Measurements from ENCODE around the gene FLNC. TPM values are rescaled to one million over a fixed set of nuclear protein-coding genes. Genes with fewer than 3 reads are reported as not detected.

FLNC gene
- total and polyA plus RNA-seq, 9 of the 15 experiments (the other 6 are each of a cell fraction or from before 2014, with no cell fraction given), result 0.90 to 155 (median 28.8) TPM

GRCh38 chr7:128879939-128880746 lies 49.9 kb downstream of the FLNC start (continued):
- no peak for TF ChIP-seq TAF15 (IDR thresholded peaks at IDR 0.05; ENCODE audit: low read depth, low read length)
- no peak for TF ChIP-seq ZMIZ1 (IDR thresholded peaks at IDR 0.05; ENCODE audit: low read depth in 2 of 2, low read length in 2 of 2)
- no peak for TF ChIP-seq AFF4 (CRISPR knock-in tag; IDR thresholded peaks at IDR 0.05)
- no peak for TF ChIP-seq PHF20 (IDR thresholded peaks at IDR 0.05; ENCODE audit: partially characterized antibody)
- TF ChIP-seq MED1 (CRISPR knock-in tag; IDR thresholded peaks at IDR 0.05; ENCODE audit: borderline replicate concordance), result no peak
- TF ChIP-seq BCL6 (CRISPR knock-in tag; IDR thresholded peaks at IDR 0.05), result no peak
- no peak for TF ChIP-seq ZNF318 (IDR thresholded peaks at IDR 0.05; ENCODE audit: borderline replicate concordance in 1 of 2, low read depth in 1 of 2)
- TF ChIP-seq CBX1 (IDR thresholded peaks at IDR 0.05; ENCODE audit: low read depth), result 0 out of 2 replicates have a peak, but pooled peaks have one; percentile 33
